Stimulated activated CD4-positive, alpha-beta T cell treated with anti-CD3 and anti-CD28 coated beads, Interleukin-2, amount 100 ng/mL, for 24 hours (primary cell): ENCODE results near the gene GPLD1.

Experiments used
- DNase-seq, 2 donors: peaks; one replicate each; pipeline ENCODE4 v3.0.0-alpha.2; 2020

Gene GPLD1

GRCh38 chr6:24378473-24379097 is 110.8 kb downstream of the GPLD1 start:
- no peak for DNase-seq
